WI38 (cell line): ENCODE results near the gene LMO7.

ENCODE experiments used
- H3K4me3 ChIP-seq: 2 replicates; pipeline ENCODE4 v1.5.1; 2011; ENCODE audit warnings: low read depth, mild to moderate bottlenecking, control low read depth, low read length
- TF ChIP-seq, protein P1 (sequence below): IDR thresholded peaks from 2 replicates; pipeline ENCODE4 v1.5.1; 2012; ENCODE audit warnings: low read depth, mild to moderate bottlenecking, control low read depth, low read length

The LMO7 gene

DNA sequence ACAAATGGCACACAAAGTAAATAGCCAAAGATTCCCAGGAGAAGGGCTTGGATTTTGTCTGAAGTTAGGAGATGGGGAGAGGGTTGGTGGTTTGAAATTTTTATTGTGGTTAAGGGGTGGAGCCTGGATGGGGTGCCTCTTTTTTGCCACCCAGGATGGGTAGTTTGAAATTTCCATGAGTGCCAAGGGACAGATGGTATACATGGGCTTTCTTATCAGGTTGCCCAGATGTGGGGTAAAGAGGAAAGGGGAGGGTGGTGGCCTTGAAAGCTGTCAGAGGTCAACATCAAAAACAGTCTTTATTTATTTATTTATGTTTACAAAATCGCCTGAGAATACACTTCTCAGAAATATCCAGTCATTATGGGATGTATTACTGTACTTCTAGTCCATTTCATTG lies 46.2 kb downstream of the LMO7 start:
- no peak overlapping the region for H3K4me3 ChIP-seq
- TF ChIP-seq, protein P1, sequence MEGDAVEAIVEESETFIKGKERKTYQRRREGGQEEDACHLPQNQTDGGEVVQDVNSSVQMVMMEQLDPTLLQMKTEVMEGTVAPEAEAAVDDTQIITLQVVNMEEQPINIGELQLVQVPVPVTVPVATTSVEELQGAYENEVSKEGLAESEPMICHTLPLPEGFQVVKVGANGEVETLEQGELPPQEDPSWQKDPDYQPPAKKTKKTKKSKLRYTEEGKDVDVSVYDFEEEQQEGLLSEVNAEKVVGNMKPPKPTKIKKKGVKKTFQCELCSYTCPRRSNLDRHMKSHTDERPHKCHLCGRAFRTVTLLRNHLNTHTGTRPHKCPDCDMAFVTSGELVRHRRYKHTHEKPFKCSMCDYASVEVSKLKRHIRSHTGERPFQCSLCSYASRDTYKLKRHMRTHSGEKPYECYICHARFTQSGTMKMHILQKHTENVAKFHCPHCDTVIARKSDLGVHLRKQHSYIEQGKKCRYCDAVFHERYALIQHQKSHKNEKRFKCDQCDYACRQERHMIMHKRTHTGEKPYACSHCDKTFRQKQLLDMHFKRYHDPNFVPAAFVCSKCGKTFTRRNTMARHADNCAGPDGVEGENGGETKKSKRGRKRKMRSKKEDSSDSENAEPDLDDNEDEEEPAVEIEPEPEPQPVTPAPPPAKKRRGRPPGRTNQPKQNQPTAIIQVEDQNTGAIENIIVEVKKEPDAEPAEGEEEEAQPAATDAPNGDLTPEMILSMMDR = no peak

DNA sequence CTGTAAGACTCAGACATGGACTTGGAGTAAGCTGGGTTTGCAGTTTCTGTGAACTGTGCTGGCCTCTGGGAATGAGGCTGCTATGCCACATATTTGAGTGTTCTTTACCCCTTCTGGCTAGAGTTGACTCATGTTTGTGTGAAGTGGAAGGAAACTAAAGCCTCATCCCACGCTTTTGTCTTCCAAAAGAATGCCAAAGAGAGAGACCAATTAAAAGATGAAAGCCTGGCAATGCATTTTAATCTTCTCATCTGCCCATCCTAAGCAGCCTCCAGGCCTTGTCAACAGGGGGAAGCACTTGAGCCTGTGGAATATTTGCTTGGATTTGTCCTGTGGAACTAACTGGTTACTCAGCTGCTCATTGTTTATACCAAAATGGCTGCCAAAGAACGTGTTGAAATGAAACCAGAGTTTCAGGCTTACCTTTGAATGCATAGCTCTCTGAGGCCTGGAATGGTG lies 49.1 kb downstream of the LMO7 start:
- TF ChIP-seq, protein P1 = peak; percentile 68
- H3K4me3 ChIP-seq = peak overlapping the region; percentile 16

DNA sequence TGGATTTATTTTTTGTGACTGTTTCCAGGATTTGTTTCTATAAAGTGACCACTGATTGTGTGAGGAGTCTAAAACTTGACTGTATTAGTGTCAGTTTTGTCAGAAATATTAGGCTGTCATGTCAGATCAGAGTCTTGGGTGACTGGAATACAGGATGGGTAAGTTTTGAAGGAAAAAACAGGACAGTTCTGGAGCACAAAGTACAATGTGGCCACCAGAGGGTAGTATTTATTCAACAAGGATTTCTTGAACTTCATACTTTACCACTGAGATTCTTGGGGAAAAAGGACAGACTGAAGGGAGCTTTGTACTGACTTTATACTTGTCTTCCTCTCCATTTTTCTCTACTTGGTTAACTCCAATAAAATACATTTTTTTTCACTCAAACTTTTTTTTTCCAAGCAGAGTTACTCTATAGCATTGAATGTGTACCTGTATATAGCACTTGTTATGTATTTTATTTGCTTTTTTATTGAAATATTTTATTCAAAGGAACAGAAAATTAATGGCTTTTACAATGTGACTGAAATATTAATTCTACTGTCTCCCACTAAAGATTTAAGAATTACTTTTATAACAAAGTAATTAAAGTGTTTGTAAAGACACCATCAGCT lies 51.1 kb downstream of the LMO7 start:
- TF ChIP-seq, protein P1 = no peak; the same call in 1 of the 2 replicates
- H3K4me3 ChIP-seq = no peak overlapping the region

DNA sequence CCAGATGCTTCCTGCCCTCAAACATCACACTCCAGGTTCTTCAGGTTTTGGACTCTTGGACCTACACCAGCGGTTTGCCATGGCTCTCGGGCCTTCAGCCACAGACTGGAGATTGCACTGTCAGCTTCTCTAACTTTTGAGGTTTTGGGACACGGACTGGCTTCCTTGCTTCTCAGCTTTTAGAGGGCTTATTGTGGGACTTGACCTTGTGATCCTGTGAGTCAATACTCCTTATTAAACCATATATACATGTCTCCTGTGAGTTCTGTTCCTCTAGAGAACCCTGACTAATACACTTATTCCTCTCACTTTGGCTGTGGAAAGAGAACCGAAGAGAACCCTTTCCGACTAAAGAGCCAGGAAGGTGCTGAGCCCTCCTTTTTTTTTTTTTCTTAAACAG lies 53.6 kb downstream of the LMO7 start:
- H3K4me3 ChIP-seq = no peak overlapping the region

DNA sequence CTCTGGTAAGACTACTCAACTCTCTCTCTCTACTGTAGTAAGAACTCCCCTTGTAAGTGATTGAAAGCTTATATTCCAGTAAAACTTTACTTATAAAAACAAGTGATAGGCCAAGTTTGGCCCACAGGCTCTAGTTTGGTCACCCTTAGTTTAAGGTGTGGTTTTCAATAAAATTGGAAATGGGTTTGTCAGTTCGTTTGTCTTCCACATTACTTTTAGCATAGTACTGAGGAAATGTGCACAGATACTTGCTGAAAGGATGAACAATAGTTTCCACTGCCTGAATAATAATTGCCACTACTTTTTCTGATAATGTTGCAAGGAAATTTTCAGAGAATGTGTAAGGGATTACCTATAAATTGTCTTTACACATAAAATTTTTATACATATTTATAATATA lies 54.5 kb downstream of the LMO7 start:
- no peak overlapping the region for H3K4me3 ChIP-seq
- TF ChIP-seq, protein P1 = no peak

More for the DNA sequence above, 53.6 kb downstream of the LMO7 start:
- TF ChIP-seq, protein P1 = no peak

DNA sequence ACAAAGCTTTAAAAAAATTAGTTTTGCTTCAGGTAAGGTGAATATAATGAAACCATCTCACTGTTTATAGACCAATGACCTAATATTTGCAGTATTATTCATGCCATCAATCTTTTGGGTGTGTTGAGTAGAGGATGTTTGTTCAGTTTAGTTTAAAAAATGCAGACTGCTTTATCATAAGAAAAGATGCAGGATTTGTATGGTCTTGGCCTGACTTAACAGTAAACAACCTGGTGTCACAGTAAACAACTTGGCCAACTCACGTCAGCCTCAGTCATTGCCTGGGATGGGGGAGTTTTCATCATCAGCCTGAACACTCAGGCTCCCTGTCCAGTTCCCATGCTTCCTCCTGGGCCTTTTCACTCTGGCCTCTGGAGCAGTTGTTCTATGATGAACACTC lies 55.1 kb downstream of the LMO7 start:
- TF ChIP-seq, protein P1 = no peak

DNA sequence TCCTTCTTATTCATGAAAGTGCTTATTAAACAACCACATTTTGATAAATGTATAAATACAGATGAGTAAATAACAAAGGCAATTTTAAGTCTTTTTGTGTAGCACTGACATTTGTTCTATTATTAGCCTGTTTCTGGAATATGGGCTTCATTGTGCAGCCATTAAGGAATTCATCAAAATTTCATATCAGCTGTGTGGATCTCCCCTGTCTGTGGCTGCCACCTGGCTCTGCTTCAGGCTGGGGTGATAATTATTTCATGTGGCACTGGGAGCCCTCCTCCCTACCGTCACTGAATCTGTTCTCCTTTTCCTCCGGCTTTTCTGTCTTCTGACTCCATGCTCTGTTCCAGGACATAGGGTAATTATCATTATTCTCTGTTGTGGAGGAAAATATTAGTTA lies 57.1 kb downstream of the LMO7 start:
- TF ChIP-seq, protein P1 = no peak

More for the DNA sequence above, 55.1 kb downstream of the LMO7 start:
- no peak overlapping the region for H3K4me3 ChIP-seq

More for the DNA sequence above, 57.1 kb downstream of the LMO7 start:
- H3K4me3 ChIP-seq = no peak overlapping the region
